Central memory CD8-positive, alpha-beta T cell (primary cell): ENCODE data around the gene MS4A15.

Experiments
- ATAC-seq: fragments of 150-1000 bp; cut with Tn5 transposase; replicated peaks from 2 replicates; pipeline ENCODE4 v1.10.0; 2022; ENCODE audit warnings: mild to moderate bottlenecking, moderate FRiP score, moderate number of reproducible peaks; ENCODE audit not compliant: poor library complexity, severe bottlenecking; ENCODE audit errors: extremely low read depth
- DNase-seq, 2 donors: peaks; one replicate each; pipeline ENCODE4 v3.0.0; 2021; ENCODE audit warnings: low spot score in 2 of 2
- H3K27ac Mint-ChIP-seq: one replicate; pipeline ENCODE4 v1.8.0; 2022; ENCODE audit warnings: low read depth, mild to moderate bottlenecking, moderate library complexity, mixed read lengths
- H3K27me3 Mint-ChIP-seq: one replicate; pipeline ENCODE4 v1.8.0; 2022; ENCODE audit warnings: mixed read lengths
- H3K36me3 Mint-ChIP-seq: one replicate; pipeline ENCODE4 v1.8.0; 2022; ENCODE audit warnings: mild to moderate bottlenecking, moderate library complexity, mixed read lengths; ENCODE audit not compliant: insufficient read depth
- H3K4me1 Mint-ChIP-seq: one replicate; pipeline ENCODE4 v1.8.0; 2022; ENCODE audit warnings: mixed read lengths
- H3K4me3 Mint-ChIP-seq: one replicate; pipeline ENCODE4 v1.8.0; 2022; ENCODE audit warnings: mild to moderate bottlenecking, moderate library complexity, mixed read lengths
- H3K9me3 Mint-ChIP-seq: one replicate; pipeline ENCODE4 v1.8.0; 2022; ENCODE audit warnings: mixed read lengths

MS4A15 gene

GRCh38 chr11:60734279-60734678, 22.4 kb upstream of the MS4A15 start:
- H3K9me3 Mint-ChIP-seq = no peaks in the 10 kb centered on the region
- no peak overlapping the region for H3K4me3 Mint-ChIP-seq
- no peak for ATAC-seq
- no peaks in the 10 kb centered on the region for H3K4me1 Mint-ChIP-seq
- H3K27me3 Mint-ChIP-seq = peaks cover 57% of the 10 kb centered on the region
- DNase-seq = no peak
- H3K36me3 Mint-ChIP-seq = no peaks in the 10 kb centered on the region
- no peak overlapping the region for H3K27ac Mint-ChIP-seq

GRCh38 chr11:60739114-60739513, 17.6 kb upstream of the MS4A15 start:
- H3K4me1 Mint-ChIP-seq = no peaks in the 10 kb centered on the region
- no peaks in the 10 kb centered on the region for H3K9me3 Mint-ChIP-seq
- no peak for ATAC-seq
- DNase-seq = no peak
- no peak overlapping the region for H3K27ac Mint-ChIP-seq
- H3K27me3 Mint-ChIP-seq = peaks cover 46% of the 10 kb centered on the region
- H3K36me3 Mint-ChIP-seq = no peaks in the 10 kb centered on the region
- H3K4me3 Mint-ChIP-seq = no peak overlapping the region

GRCh38 chr11:60740573-60740972, 16.1 kb upstream of the MS4A15 start:
- Mint-ChIP-seq H3K27me3 (peaks cover 56% of the 10 kb centered on the region), H3K36me3 (no peaks in the 10 kb centered on the region), H3K9me3 (no peaks in the 10 kb centered on the region), H3K4me3 (no peak overlapping the region), H3K27ac (no peak overlapping the region), H3K4me1 (no peaks in the 10 kb centered on the region)
- DNase-seq (no peak), ATAC-seq (no peak)

- Mint-ChIP-seq H3K4me1 (no peaks in the 10 kb centered on the region), H3K36me3 (no peaks in the 10 kb centered on the region), H3K27me3 (peaks cover 53% of the 10 kb centered on the region), H3K27ac (no peak overlapping the region), H3K4me3 (no peak overlapping the region), H3K9me3 (no peaks in the 10 kb centered on the region)
- DNase-seq (no peak), ATAC-seq (no peak)
Measured at GRCh38 chr11:60741421-60741820, 15.2 kb upstream of the MS4A15 start.

GRCh38 chr11:60743058-60743457, 13.6 kb upstream of the MS4A15 start:
- ATAC-seq = no peak
- Mint-ChIP-seq H3K4me3 (no peak overlapping the region), H3K27me3 (peaks cover 38% of the 10 kb centered on the region), H3K27ac (no peak overlapping the region), H3K9me3 (no peaks in the 10 kb centered on the region), H3K36me3 (no peaks in the 10 kb centered on the region), H3K4me1 (no peaks in the 10 kb centered on the region)
- DNase-seq = no peak

- no peaks in the 10 kb centered on the region for H3K36me3 Mint-ChIP-seq
- no peaks in the 10 kb centered on the region for H3K9me3 Mint-ChIP-seq
- no peaks in the 10 kb centered on the region for H3K4me1 Mint-ChIP-seq
- H3K4me3 Mint-ChIP-seq = no peak overlapping the region
- DNase-seq (no peak), ATAC-seq (no peak)
- peaks cover 33% of the 10 kb centered on the region for H3K27me3 Mint-ChIP-seq
- no peak overlapping the region for H3K27ac Mint-ChIP-seq
Measured at GRCh38 chr11:60744114-60744513, 12.6 kb upstream of the MS4A15 start.

GRCh38 chr11:60747359-60747873, 9.3 kb upstream of the MS4A15 start:
- H3K27ac Mint-ChIP-seq = no peak overlapping the region
- DNase-seq = no peak
- H3K4me1 Mint-ChIP-seq = no peaks in the 10 kb centered on the region
- H3K4me3 Mint-ChIP-seq = no peak overlapping the region
- peaks cover 56% of the 10 kb centered on the region for H3K27me3 Mint-ChIP-seq
- ATAC-seq = no peak
- H3K9me3 Mint-ChIP-seq = no peaks in the 10 kb centered on the region
- H3K36me3 Mint-ChIP-seq = no peaks in the 10 kb centered on the region

GRCh38 chr11:60748225-60748624, 8.4 kb upstream of the MS4A15 start:
- Mint-ChIP-seq H3K9me3 (no peaks in the 10 kb centered on the region), H3K27ac (no peak overlapping the region), H3K4me1 (no peaks in the 10 kb centered on the region), H3K4me3 (no peak overlapping the region), H3K27me3 (peaks cover 64% of the 10 kb centered on the region), H3K36me3 (no peaks in the 10 kb centered on the region)
- DNase-seq (no peak), ATAC-seq (no peak)

- Mint-ChIP-seq H3K36me3 (no peaks in the 10 kb centered on the region), H3K4me1 (no peaks in the 10 kb centered on the region), H3K9me3 (no peaks in the 10 kb centered on the region), H3K27ac (no peak overlapping the region), H3K4me3 (no peak overlapping the region), H3K27me3 (peaks cover 66% of the 10 kb centered on the region)
- ATAC-seq (no peak), DNase-seq (no peak)
Measured at GRCh38 chr11:60748821-60749220, 7.8 kb upstream of the MS4A15 start.

- H3K4me1 Mint-ChIP-seq = no peaks in the 10 kb centered on the region
- H3K36me3 Mint-ChIP-seq = no peaks in the 10 kb centered on the region
- ATAC-seq = no peak
- DNase-seq = no peak
- no peak overlapping the region for H3K27ac Mint-ChIP-seq
- H3K4me3 Mint-ChIP-seq = no peak overlapping the region
- H3K27me3 Mint-ChIP-seq = peaks cover 49% of the 10 kb centered on the region
- no peaks in the 10 kb centered on the region for H3K9me3 Mint-ChIP-seq
Measured at GRCh38 chr11:60750911-60751310, 5.8 kb upstream of the MS4A15 start.

GRCh38 chr11:60753309-60753708, 3.4 kb upstream of the MS4A15 start:
- Mint-ChIP-seq H3K27me3 (peaks cover 71% of the 10 kb centered on the region), H3K9me3 (no peaks in the 10 kb centered on the region), H3K36me3 (no peaks in the 10 kb centered on the region), H3K4me3 (no peak overlapping the region), H3K4me1 (no peaks in the 10 kb centered on the region), H3K27ac (no peak overlapping the region)
- no peak for ATAC-seq
- DNase-seq = no peak

- no peak for DNase-seq
- no peak for ATAC-seq
- Mint-ChIP-seq H3K27ac (no peak overlapping the region), H3K36me3 (no peaks in the 10 kb centered on the region), H3K4me3 (no peak overlapping the region), H3K27me3 (peaks cover 74% of the 10 kb centered on the region), H3K4me1 (no peaks in the 10 kb centered on the region), H3K9me3 (no peaks in the 10 kb centered on the region)
Measured at GRCh38 chr11:60754887-60755286, 1.8 kb upstream of the MS4A15 start.

- Mint-ChIP-seq H3K4me3 (no peak overlapping the region), H3K27me3 (peaks cover 72% of the 10 kb centered on the region), H3K4me1 (no peaks in the 10 kb centered on the region)
Measured at GRCh38 chr11:60757231-60757800, 649 bp downstream of the MS4A15 start.

More at GRCh38 chr11:60757231-60757800, 649 bp downstream of the MS4A15 start:
- Mint-ChIP-seq H3K27ac (no peak overlapping the region), H3K9me3 (no peaks in the 10 kb centered on the region), H3K36me3 (no peaks in the 10 kb centered on the region)
- DNase-seq (no peak), ATAC-seq (no peak)
